GM21717 (cell line): ENCODE measurements around the gene GAREM2.

Experiments used
- ATAC-seq: cut with Tn5 transposase; IDR thresholded peaks from one replicate; pipeline ENCODE4 v1.9.1; 2021; ENCODE audit warnings: mild to moderate bottlenecking, moderate library complexity; ENCODE audit not compliant: unreplicated experiment

The GAREM2 gene

DNA sequence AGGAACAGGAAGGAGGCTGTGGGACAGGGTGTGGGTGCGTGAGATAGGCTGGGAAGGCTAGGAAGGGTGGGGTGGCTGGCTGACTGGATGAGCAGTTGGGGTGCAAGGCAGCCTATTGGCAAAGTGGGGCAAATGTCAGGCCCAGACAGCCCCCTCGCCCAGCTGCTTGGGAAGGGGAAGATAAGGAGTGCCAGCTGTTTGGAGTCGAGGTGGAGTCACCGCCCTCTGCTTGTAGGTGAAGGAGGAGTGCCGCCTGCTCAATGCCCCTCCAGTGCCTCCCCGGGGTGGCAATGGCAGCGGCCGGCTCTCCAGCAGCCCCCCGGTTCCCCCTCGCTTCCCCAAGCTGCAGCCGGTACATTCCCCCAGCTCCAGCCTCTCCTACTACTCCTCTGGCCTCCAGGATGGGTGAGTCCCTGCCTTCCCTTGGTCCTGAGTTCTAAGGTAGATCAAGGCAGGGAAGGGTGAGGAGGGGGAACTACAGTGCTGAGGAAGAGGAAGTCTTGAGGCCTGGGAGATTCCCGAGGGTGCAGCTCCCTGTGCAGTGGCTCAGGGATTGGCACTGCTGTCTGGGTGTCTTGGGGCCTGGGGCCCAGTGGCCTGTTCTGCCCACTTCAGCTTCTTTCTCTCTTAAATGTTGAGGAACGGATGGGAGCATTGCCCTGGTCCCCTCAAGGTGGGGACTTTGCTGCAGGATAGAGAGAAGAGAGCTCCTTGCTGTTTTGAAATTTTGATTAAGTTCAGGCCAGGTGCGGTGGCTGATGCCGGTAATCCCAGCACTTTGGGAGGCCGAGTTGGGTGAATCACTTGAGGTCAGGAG, 13.3 kb downstream of the GAREM2 start:
- no peak for ATAC-seq

DNA sequence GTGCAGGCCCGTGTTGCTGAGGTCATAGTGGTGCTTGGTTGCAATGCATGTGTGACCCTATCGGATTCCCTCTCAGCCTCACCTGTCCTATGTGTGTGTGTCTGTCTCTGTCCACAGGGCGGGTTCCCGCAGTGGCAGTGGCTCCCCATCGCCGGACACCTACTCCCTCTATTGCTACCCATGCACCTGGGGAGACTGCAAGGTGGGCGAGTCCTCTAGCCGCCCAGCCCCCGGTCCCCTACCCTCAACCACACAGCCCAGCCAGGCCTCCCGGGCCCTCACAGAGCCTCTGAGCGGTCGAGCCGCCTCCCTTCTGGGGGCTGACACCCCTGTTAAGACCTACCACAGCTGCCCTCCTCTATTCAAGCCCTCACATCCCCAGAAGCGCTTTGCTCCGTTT, 14.2 kb downstream of the GAREM2 start:
- no peak for ATAC-seq

DNA sequence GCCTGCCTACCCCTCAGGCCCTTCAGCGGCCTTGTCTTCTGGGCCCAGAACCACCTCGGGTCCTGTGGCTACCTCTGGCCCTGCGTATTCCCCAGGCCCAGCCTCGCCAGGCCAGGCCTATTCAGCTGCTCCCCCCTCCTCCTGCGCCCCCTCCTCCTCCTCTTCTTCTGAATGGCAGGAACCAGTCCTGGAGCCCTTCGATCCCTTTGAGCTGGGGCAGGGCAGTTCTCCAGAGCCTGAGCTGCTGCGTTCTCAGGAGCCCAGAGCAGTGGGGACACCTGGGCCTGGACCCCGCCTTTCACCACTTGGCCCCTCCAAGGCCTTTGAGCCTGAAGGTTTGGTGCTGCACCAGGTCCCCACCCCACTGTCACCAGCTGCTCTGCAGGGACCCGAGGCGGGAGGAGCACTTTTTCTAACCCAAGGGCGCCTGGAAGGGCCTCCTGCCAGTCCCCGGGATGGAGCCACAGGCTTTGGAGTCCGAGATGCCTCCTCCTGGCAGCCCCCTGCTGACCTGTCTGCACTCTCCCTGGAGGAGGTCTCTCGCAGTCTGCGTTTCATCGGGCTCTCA, 14.7 kb downstream of the GAREM2 start:
- ATAC-seq, result no peak

DNA sequence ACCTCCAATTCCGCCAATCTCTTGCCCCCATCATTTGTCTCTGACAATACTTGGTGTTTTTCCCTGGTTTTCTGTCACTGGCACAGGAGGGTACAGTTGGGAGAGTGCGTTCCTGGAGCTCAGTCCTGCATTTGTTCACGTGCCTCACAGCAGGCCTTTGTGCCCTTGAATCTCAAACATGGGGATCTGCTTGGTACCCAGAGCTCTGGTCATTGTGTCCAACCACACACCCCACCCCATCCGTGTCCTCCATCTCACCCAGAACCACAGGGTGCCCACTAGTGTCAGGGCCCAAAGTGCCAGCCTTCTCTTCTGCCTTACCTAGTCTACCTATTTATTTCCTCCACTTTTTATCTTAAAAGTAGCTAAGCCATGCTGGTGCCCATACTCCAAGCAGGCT, 16.2 kb downstream of the GAREM2 start:
- ATAC-seq, result no peak

DNA sequence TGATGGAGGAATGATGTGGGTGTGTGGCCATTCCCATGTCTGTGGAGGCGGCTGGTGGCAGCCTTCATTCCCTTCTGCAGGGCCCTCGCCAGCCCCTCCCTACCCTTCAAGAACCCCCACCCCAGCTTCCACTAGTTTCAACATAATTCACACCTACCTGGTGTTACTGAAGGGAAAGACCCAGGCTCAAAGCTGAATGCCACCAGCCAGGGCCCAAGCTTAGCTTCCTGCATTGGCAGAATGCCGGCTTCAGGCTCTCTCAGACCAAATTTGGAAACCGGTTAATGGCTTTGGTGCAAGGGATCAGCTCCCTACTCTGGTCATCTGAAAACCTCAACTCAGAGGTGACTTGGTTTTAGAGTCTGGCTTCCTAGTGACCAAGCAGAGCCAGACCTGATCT, 16.9 kb downstream of the GAREM2 start:
- no peak for ATAC-seq

DNA sequence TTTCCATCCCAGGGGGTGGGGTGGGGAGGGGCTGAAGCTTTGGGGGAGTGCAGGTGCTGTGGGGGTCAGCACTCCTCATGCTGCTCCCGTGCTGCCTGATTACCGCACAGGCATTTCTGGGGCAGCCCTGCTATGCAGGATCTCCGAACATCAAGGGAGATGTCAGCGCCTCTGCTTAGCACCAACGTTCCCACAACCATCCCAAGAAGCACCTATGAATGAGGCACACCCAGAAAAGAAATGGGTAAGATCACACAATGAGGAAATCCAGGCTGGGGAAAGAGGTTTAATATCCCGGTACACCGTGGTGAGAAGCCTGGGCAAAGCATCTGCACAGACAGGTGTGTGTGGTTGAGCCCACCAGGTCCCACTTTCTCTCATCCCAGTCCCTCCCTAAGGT, 17.5 kb downstream of the GAREM2 start:
- no peak for ATAC-seq

DNA sequence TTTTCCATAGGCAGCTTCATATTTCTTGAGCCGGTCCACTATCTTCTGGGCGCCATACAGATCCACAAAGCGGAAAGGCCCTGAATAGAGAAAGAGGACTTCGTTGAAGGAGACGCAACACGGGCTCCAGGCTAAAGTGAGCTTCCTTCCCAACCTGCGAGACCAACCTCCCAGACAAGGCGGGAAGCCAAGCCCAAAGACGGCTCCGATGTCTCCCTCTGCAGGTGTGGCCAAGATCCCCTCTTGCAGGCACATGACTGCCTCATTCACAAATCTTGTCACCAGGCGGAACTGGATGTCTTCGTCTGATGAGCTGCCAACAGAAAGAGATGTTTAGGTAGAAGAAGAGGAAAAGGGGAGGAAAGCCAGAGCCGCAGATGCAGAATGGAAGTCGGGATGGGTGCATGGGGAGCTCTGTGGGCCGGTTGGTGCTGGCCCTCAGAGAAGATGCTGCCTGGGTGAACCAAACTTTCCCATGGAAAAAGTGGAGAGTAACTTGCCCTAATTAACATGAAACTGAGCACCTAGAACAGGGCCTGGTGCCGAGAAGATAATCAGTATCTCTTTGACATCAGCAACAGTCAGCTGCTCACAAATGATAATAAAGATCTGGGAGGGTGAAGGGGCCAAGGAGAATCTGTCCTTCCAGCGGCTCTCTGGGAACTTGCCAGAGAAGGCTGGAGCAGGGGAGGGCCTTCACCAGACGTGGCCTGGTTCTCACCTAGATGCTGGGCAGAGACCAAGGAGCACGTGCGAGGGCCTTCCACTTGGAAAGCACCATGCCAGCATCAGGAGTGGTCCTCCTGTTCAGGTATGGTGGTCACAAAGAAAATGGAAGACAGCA, 18.6 kb downstream of the GAREM2 start:
- no peak for ATAC-seq

DNA sequence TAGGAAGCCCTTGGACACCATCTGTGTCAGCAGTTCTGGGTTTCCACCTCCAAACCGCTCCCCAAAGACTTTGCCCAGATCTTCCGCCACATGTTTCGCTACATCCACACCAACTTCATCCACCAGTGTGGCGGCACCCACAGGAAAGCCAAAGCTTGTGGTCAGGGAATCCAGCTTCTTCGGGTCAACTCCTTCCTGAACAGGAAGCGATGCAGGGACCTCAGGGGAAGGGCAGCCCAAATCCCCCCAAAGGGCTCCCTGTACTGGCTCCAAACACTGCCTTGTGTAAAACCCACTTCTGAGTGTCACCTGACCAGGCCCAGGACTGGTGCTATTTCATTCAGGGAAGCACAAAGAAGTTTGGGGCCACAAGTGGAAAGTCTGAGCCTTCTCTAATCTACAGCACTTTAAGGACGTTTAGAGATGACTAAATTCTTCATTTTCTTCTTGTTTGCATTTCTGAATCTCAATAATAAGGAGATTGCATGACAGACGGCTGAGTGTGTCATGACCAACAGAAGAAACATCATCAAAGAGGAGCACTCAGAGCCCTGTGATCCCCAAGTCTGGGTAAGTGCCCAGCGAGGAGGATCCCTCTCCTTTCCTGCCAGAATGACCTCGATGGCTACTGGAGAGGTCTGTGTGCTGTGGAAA, 20.8 kb downstream of the GAREM2 start:
- no peak for ATAC-seq

DNA sequence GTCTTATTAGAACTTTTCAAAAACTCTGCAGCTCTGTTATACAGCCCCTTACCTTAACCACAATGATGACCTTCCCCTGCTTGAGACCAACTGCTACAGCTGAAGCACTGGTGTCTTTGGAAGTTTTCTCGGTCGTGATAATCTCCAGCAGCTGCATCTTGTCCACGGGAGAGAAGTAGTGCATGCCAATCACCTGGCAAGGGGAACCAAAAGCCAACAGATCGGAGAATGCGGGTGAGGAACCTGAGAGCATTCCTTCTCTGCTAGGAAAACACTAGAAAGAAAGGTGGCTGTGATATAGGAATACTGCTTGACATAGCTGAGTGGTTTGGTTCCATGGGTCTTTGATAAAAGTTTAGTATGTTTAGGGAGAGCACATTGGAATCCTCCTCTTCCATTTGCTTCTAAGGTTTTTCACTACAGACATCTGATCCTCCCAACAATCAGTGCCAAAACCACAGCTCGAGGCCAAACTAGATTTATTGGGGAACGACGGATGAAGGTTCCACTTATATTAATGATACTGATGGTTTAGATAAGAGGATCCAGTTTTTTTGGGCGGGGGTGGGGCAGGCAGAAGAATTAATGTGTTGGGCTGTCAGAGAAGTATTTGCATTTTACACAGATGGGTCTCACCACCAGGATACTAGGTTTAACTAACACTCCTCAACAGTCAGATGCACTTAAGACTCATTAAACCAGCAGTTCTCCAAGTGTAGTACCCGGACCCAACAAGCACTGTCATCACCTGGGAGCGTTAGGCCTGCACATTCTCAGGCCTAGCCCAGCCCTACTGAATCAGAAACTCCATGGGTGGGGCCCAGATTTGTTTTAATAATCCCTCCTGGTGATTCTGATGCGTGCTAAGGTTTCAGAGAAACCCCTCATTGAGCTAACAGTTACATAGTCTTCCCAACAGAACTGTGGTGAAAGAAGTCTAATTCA, 22.4 kb downstream of the GAREM2 start:
- no peak for ATAC-seq

DNA sequence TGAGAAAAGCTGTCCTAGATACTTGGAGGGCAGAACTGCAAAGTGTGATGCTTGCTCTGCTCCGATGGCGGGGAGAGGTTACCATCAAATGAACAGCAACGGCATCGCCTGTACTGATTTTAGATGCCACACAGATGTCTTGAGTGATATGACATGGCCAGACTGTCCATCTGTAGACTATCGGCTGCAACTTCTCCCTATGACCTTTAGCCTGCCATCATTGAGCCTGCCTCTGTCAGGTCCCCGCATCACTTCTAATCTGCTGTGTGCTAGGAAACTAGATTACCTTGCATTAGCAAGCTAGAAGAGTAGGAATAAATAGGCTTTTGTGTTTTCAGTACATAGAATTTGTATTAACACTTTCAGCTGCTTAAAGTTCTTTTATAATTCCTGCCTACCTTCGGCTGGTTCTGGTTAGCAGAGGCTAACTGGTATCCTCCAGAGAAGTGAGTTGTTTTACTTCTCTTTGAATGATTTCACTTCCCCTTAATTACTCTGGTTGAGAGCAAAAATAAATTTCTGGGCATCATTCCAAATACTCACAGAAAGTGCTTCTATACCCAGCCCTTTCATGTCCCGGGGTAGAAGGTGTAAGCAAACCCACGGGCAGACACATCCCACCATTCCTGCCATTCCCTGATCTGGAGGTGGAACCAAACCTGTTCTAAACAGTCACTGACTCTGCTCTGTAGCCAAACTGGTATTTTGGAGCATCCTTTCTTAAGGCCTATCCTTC, 24.0 kb downstream of the GAREM2 start:
- ATAC-seq, result no peak

DNA sequence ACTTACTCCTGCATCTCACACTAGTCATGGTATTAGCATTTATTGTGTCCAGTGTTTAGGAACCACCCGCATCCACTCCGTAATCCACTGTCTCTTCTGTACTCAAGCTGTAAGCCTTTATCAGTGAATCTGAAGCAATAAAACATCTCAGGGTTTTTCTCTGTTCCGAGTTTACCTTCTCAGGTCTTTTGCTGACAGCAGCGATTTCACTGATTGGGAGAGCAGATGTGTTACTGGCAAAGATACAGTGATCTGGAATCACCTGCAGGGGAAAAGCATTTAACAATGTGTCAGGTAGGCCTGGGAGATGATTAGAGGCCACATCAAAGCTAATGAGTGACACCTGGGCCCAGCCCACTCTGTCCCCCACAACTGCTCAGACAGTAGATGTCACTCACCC, 24.6 kb downstream of the GAREM2 start:
- no peak for ATAC-seq

DNA sequence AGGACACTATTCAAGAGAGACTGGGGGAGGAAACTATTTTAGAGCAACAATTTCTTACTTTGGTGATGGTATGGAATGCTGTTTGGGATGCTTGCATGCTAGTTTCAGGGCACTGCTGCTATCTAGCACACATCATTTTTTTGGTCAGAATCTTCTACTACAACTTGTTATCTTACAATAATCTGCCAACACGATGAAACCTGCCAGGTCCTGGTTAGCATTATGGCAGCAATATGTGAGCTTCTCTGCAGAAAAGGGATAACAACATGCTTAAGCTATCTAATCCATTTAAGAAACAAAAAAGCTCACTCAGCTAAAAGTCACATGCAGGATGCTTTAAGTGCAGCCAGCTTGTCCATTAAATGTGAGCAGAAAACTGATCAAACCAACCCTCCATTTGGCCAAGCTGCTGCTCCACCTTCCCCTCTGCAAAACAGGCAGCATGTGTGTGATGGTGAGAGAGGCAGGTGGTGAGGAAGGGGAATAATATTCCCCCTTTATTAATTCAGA, 30.1 kb downstream of the GAREM2 start:
- no peak for ATAC-seq

DNA sequence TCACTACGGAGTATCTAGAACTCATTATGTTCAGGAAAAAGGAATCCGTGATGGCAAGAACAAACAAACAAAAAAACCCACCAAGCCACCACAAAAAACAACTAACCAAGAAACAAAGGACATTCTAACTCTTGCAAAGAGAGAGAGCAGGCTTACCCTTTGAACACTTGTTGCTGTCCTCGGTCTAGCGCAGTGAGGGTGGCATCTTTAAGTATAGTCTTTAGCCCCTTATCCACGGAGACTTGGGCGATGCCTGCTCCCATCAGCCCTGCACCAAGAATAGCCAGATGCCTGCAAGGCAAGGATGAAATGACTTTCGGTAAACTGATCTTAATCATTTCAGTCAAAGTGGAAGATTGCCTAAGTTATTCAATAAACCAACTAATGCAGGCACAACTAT, 31.0 kb downstream of the GAREM2 start:
- no peak for ATAC-seq

DNA sequence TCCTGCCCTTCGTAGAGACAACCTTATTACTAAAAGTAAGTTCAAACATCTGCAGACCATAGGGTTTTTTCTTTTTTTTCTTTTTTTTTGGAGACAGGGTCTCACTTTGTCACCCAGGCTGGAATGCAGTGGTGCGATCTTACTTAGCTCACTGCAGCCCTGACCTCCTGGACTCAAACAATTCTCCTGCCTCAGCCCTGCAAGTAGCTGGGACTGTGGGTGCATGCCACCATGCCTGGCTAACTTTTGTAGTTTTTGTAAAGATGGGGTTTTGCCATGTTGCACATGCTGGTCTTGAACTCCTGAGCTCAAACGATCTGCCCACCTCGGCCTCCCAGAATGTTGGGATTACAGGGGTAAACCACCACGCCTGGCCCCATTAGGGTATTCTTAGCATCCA, 39.1 kb downstream of the GAREM2 start:
- ATAC-seq, result no peak

DNA sequence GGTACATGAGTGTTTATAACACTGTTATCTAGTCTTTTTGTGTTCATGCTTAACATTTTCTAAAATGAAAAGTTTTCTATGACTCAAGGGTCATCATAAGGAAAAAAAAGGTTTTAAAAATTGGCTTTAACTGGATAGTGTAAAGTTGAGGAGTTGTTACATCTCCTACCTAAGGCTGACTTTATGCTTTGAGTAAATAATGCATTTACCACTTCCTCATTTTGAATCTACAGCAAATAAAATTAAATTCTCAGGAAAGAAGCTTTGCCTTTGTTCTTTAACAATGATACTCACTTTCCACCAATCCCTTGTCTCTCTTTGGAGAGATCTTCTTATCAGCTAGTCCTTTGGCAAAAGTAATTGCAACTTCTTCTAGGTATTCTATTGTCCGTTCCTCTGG, 41.9 kb downstream of the GAREM2 start:
- ATAC-seq, result no peak

DNA sequence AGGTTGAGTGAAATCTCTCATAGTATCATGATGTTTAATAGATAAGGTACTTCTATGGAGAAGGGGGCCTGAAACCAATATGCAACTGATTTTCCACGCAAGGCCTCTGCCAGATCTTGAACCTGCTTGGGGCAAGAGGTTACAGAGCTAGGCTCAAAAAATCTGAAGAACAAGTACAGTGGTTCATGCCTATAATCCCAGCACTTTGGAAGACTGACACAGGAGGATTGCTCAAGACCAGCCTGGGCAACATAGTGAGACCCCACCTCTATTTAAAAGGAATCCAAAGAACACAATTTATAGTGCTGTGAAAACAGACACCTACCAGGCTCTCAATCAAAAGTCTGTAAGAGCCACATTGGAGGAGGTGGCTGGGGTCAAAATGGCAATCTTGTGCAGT, 42.9 kb downstream of the GAREM2 start:
- ATAC-seq, result no peak

DNA sequence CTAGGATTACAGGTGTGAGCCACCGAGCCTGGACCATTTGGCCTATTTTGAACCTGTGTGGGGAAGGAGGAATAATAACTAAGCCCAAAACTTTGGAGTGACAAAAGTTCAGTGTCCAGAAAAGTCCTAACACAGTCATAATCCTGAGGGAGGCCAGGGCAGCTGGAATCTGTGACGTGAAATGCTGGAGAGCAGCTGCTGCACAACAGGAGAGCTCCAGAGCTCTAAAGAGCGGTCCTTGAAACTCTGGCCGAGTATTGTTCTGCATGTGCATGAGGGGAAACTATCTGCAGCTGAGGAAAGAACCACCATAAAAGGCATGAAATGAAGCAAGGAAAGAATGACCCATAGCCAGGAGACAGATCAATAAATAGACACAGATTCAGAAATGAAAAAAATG, 43.7 kb downstream of the GAREM2 start:
- ATAC-seq, result no peak

DNA sequence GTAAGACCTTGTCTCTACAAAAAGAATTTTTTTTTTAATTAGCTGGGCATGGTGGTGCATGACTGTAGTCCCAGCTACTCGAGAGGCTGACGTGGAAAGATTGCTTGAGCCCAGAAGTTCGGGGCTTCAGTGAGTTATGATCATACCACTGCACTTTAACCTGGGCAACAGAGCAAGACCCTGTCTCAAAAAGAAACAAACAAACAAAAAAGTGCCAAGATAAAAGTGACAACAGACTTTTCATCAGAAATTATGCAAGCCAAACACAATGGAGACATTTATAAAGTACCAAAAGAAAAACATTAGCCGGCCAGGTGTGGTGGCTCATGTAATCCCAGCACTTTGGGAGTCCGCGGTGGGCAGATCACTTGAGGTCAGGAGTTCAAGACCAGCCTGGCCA, 44.8 kb downstream of the GAREM2 start:
- no peak for ATAC-seq

DNA sequence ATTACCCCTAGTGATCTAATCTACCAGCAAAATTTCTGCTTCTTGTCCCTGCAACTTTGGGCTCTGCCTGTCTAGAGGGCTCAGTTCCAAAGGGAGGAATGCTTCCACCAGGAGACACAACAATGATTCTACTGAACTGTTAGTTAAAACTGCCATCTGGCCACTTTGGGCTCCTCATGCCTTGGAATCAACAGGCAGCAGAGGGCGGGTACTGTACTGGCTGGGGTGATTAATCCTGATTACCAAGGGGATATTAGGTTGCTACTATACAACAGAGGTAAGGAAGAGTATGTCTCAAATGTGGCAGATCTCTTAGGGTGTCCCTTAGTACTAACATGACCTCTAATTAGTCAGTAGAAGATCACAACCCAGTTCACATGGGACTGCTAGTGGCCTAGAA, 50.1 kb downstream of the GAREM2 start:
- no peak for ATAC-seq
